H1 (cell line): Measurements from ENCODE around the gene PSMD13. TPM values are rescaled to one million over a fixed set of nuclear protein-coding genes. Genes with fewer than 3 reads are reported as not detected.

Experiments used
- CTCF ChIA-PET: fragments of 300-600 bp; sonication (Branson Sonifier 250); formaldehyde crosslinking; loops from one replicate; lab custom pipeline; 2021; ENCODE audit not compliant: partially characterized antibody; lab: Charles Lee
- POLR2A ChIA-PET: fragments of 300-600 bp; sonication (Branson Sonifier 250); formaldehyde crosslinking; loops from one replicate; lab custom pipeline; 2021; ENCODE audit warnings: inconsistent platforms; ENCODE audit not compliant: partially characterized antibody; lab: Charles Lee
- DNase-seq, 2 experiments: peaks; one replicate each; pipeline versions ENCODE4 v3.0.0 to v3.0.0-alpha.2; 2010 to 2022; ENCODE audit warnings: low spot score in 2 of 2, low read depth in 1 of 2, mixed read lengths in 1 of 2
- FAIRE-seq: peaks from 2 replicates; lab custom pipeline; 2011; peaks lifted over from hg19 to GRCh38; lab: Jason Lieb, UNC
- H2AFZ ChIP-seq: 2 replicates; pipeline ENCODE4 v1.8.1; 2012; ENCODE audit warnings: low read length, inconsistent platforms
- H2AK5ac ChIP-seq: 2 replicates; pipeline ENCODE4 v1.6.1; 2013; ENCODE audit warnings: low read depth, low read length
- H2BK120ac ChIP-seq: replicated peaks from 2 replicates; pipeline ENCODE3; 2013; ENCODE audit warnings: low read depth, low read length, inconsistent platforms
- H2BK12ac ChIP-seq: 2 replicates; pipeline ENCODE4 v1.6.1; 2013; ENCODE audit warnings: low read depth, low read length
- H2BK15ac ChIP-seq: 2 replicates; pipeline ENCODE4 v1.6.1; 2013; ENCODE audit warnings: low read length
- H2BK20ac ChIP-seq: 2 replicates; pipeline ENCODE4 v1.6.1; 2013; ENCODE audit warnings: low read length
- H2BK5ac ChIP-seq: 2 replicates; pipeline ENCODE4 v1.6.1; 2013; ENCODE audit warnings: low read depth, low read length
- H3K14ac ChIP-seq: 2 replicates; pipeline ENCODE4 v1.6.1; 2013; ENCODE audit warnings: inconsistent platforms; ENCODE audit not compliant: insufficient read length
- H3K18ac ChIP-seq: 2 replicates; pipeline ENCODE4 v1.6.1; 2013; ENCODE audit warnings: low read length; ENCODE audit errors: extremely low read depth
- H3K23ac ChIP-seq: 2 replicates; pipeline ENCODE4 v1.6.1; 2013; ENCODE audit warnings: inconsistent platforms; ENCODE audit not compliant: insufficient read length
- H3K23me2 ChIP-seq: 2 replicates; pipeline ENCODE4 v1.6.1; 2013; ENCODE audit warnings: low read depth, low read length
- H3K27ac ChIP-seq: 2 replicates; pipeline ENCODE4 v1.6.1; 2011; ENCODE audit warnings: low read depth, low read length, inconsistent platforms
- H3K27me3 ChIP-seq, 4 experiments: replicated peaks in 1 of 4; 1 replicate in 1 of 4; 2 replicates in 3 of 4; pipeline versions ENCODE4 v1.6.1 to v1.8.1; 2011 to 2013; ENCODE audit warnings: low read length in 3 of 4, mild to moderate bottlenecking in 3 of 4, inconsistent platforms in 2 of 4, mixed read lengths in 2 of 4, moderate library complexity in 1 of 4; ENCODE audit not compliant: control insufficient read depth in 3 of 4, insufficient read depth in 3 of 4; ENCODE audit errors: extremely low read depth in 1 of 4
- H3K36me3 ChIP-seq, 4 experiments: 2 replicates each; pipeline versions ENCODE4 v1.6.1 to v1.8.1; 2011 to 2013; ENCODE audit warnings: mild to moderate bottlenecking in 4 of 4, low read length in 3 of 4, moderate library complexity in 2 of 4, control low read depth in 1 of 4, inconsistent platforms in 1 of 4; ENCODE audit not compliant: insufficient read depth in 4 of 4, control insufficient read depth in 2 of 4
- H3K4ac ChIP-seq: replicated peaks from 2 replicates; pipeline ENCODE3; 2013; ENCODE audit warnings: low read length, low read depth, mixed read lengths, inconsistent platforms; ENCODE audit not compliant: insufficient read length
- H3K4me1 ChIP-seq, 4 experiments: replicated peaks in 1 of 4; 1 replicate in 1 of 4; 2 replicates in 3 of 4; pipeline versions ENCODE4 v1.6.1 to v1.8.1; 2011 to 2013; ENCODE audit warnings: low read length in 3 of 4, inconsistent platforms in 2 of 4, mixed read lengths in 1 of 4; ENCODE audit not compliant: insufficient read depth in 4 of 4, control insufficient read depth in 3 of 4
- H3K4me2 ChIP-seq, 2 experiments: 2 replicates each; pipeline versions ENCODE4 v1.6.1 to v1.8.1; 2011 to 2013; ENCODE audit warnings: low read depth in 2 of 2, low read length in 2 of 2, control low read depth in 1 of 2, inconsistent platforms in 1 of 2, mild to moderate bottlenecking in 1 of 2; ENCODE audit not compliant: insufficient read depth in 1 of 2
- H3K4me3 ChIP-seq, 4 experiments: fragments of 200-600, 300-600 bp in 1 of 4; sonication (generic), shearing (Covaris generic), sonication (Bioruptor Twin) in 1 of 4; 2 replicates each; pipeline versions ENCODE4 v1.5.1 to v1.8.1; 2011 to 2016; ENCODE audit warnings: low read length in 4 of 4, low read depth in 3 of 4, control low read depth in 2 of 4, inconsistent platforms in 2 of 4, mild to moderate bottlenecking in 2 of 4, mixed read lengths in 1 of 4, moderate library complexity in 1 of 4; ENCODE audit not compliant: insufficient read depth in 2 of 4; ENCODE audit errors: extremely low read depth in 1 of 4
- H3K56ac ChIP-seq: replicated peaks from 2 replicates; pipeline ENCODE3; 2013; ENCODE audit warnings: low read depth, mild to moderate bottlenecking, mixed read lengths, low read length, inconsistent platforms; ENCODE audit not compliant: insufficient read length
- H3K79me1 ChIP-seq: 2 replicates; pipeline ENCODE4 v1.6.1; 2013; ENCODE audit warnings: low read depth, low read length, control low read depth
- H3K79me2 ChIP-seq, 2 experiments: 2 replicates each; pipeline versions ENCODE4 v1.6.1 to v1.8.1; 2012 to 2013; ENCODE audit warnings: low read length in 2 of 2, mild to moderate bottlenecking in 2 of 2, inconsistent platforms in 1 of 2; ENCODE audit not compliant: insufficient read depth in 2 of 2, control insufficient read depth in 1 of 2
- H3K9ac ChIP-seq, 4 experiments: replicated peaks in 1 of 4; 1 replicate in 1 of 4; 2 replicates in 3 of 4; pipeline versions ENCODE4 v1.6.1 to v1.8.1; 2011 to 2013; ENCODE audit warnings: low read depth in 3 of 4, low read length in 3 of 4, control low read depth in 2 of 4, mild to moderate bottlenecking in 2 of 4, moderate library complexity in 2 of 4, inconsistent platforms in 1 of 4; ENCODE audit errors: extremely low read depth in 1 of 4
- H3K9me3 ChIP-seq, 2 experiments: 2 replicates each; pipeline versions ENCODE4 v1.6.1 to v1.8.1; 2012 to 2013; ENCODE audit warnings: mild to moderate bottlenecking in 2 of 2, moderate library complexity in 2 of 2, control low read depth in 1 of 2, inconsistent platforms in 1 of 2, low read depth in 1 of 2, low read length in 1 of 2, mixed read lengths in 1 of 2; ENCODE audit not compliant: insufficient read depth in 2 of 2
- H4K20me1 ChIP-seq, 2 experiments: replicated peaks in 1 of 2; 2 replicates each; pipeline versions ENCODE3 to v1.8.1; 2011 to 2013; ENCODE audit warnings: inconsistent platforms in 2 of 2, low read length in 2 of 2, mild to moderate bottlenecking in 1 of 2; ENCODE audit not compliant: insufficient read depth in 2 of 2, control insufficient read depth in 1 of 2
- H4K5ac ChIP-seq: 2 replicates; pipeline ENCODE4 v1.6.1; 2013; ENCODE audit warnings: low read length, low read depth, mixed read lengths, inconsistent platforms; ENCODE audit not compliant: insufficient read length
- H4K8ac ChIP-seq: 2 replicates; pipeline ENCODE4 v1.8.0; 2013; ENCODE audit warnings: mild to moderate bottlenecking, moderate library complexity, low read length, inconsistent platforms; ENCODE audit not compliant: insufficient read depth; ENCODE audit errors: extremely low read depth
- H4K91ac ChIP-seq: replicated peaks from 2 replicates; pipeline ENCODE3; 2013; ENCODE audit warnings: low read length, mixed read lengths, inconsistent platforms; ENCODE audit not compliant: insufficient read length
- WGBS, 2 experiments: shearing (Covaris generic) in 1 of 2; methylation state at CpG; one replicate each; pipeline versions ENCODE4 v1.1.6 to v1.1.7; 2013 to 2015; ENCODE audit warnings: low lambda C conversion rate in 2 of 2, mixed read lengths in 2 of 2, inconsistent platforms in 1 of 2, low coverage in 1 of 2, missing lambda C conversion rate in 1 of 2; ENCODE audit not compliant: insufficient replicate concordance in 2 of 2, insufficient coverage in 1 of 2, insufficient read length in 1 of 2; ENCODE audit errors: extremely low coverage in 1 of 2, missing lambda C conversion rate in 1 of 2; 5-methylcytosine and 5-hydroxymethylcytosine counted together
- polyA plus RNA-seq, 7 experiments: library from polyadenylated mRNA; depleted of rRNA in 3 of 7; stranded (reverse) in 5 of 7; unstranded in 2 of 7; fragments of >200 nt in 5 of 7; fragments of 200-250 nt in 2 of 7; gene quantifications; 1 replicate in 5 of 7; 2 replicates in 1 of 7; 4 replicates in 1 of 7; pipeline versions ENCODE4 v1.2.1 to v1.2.3, GENCODE V29; 2011 to 2013; ENCODE audit warnings: missing spikeins in 2 of 7, mixed read lengths in 2 of 7
- total RNA-seq: library from RNA; stranded (reverse); fragmentation: NEBNext Ultra II Directional; extraction: Animal tissue kit (Norgen Biotek cat#: 25700); gene quantifications from 2 replicates; pipeline ENCODE4 v1.2.1, GENCODE V29; 2021

Gene PSMD13
- total and polyA plus RNA-seq, 2 of the 8 experiments (the other 6 are each of a cell fraction or from before 2014, with no cell fraction given), result 121 to 141 TPM

DNA sequence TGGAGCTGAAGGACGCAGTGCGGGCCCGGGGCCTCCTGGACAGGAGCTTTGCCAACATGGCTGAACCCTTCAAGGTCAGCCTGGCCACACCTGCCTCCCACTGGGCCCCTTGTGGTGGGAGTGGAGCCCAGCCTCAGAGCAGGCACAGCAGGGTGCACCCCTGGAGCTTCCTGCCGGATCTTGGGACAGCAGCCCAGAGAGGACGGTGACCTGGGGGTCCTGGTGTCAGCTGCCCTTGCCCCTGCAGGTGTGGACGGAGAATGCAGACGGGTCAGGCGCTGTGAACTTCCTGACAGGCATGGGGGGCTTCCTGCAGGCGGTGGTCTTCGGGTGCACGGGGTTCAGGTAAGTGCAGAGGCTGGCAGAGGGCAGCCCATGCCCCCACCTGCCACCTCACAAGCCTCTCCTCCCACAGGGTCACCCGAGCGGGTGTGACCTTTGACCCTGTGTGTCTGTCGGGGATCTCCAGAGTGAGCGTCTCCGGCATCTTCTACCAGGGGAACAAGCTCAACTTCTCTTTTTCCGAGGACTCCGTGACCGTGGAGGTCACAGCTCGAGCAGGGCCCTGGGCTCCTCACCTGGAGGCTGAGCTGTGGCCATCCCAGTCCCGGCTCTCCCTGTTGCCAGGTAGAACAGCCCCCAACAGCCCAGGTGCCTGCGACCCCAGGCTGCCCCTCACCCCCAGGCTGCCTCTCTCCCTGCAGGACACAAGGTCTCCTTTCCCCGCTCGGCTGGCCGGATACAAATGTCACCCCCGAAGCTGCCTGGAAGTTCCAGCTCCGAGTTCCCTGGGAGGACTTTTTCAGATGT lies 57.3 kb downstream of the PSMD13 start:
- H2BK20ac ChIP-seq, result no peak overlapping the region
- H3K79me1 ChIP-seq, result 0 out of 2 replicates have a peak, but pooled peaks cover 4% of the 10 kb centered on the region
- no peak overlapping the region for H3K4ac ChIP-seq
- no peaks in the 10 kb centered on the region for H4K20me1 ChIP-seq
- no peaks in the 10 kb centered on the region for H3K9me3 ChIP-seq
- FAIRE-seq, result no peak
- WGBS, 2 experiments, result 96% methylated on average over 21 of the region's 27 CpGs; no CpG with 5 or more reads in 1 of the 2 experiments
- H2BK5ac ChIP-seq, result no peak overlapping the region
- H2BK12ac ChIP-seq, result no peak overlapping the region
- H3K23ac ChIP-seq, result no peak overlapping the region
- H3K9ac ChIP-seq, result no peak overlapping the region
- no peak overlapping the region for H2AFZ ChIP-seq
- H3K18ac ChIP-seq, result no peak overlapping the region; the same call in 1 of the 2 replicates
- H3K56ac ChIP-seq, result no peak overlapping the region
- no peaks in the 10 kb centered on the region for H3K23me2 ChIP-seq
- no peak overlapping the region for H2BK120ac ChIP-seq
- ChIA-PET POLR2A (interaction anchor here (0.6 to 3.0 kb wide), 9 partner anchors 9 to 515 kb away, joined by 3 to 17 read pairs (median 3); no protein-coding TSS in a partner anchor), CTCF (interaction anchor here (0.8 to 3.4 kb wide), 8 partner anchors 8 to 68 kb away, joined by 3 to 29 read pairs (median 4); partner anchors contain the start of gene IFITM2)
- H2BK15ac ChIP-seq, result 0 out of 2 replicates have a peak overlapping the region, but pooled peaks have one; percentile 46
- H3K36me3 ChIP-seq, result peaks cover 3 to 30% (median 15%) of the 10 kb centered on the region in 4 experiments; a peak in 6 of 8 replicates
- H3K4me1 ChIP-seq, result peaks cover 0 to 34% (median 24%) of the 10 kb centered on the region in 4 experiments; a peak in 6 of 7 replicates
- no peak overlapping the region for H4K5ac ChIP-seq
- H3K79me2 ChIP-seq, result no peaks in the 10 kb centered on the region
- H3K4me3 ChIP-seq, result no peak overlapping the region
- H3K27ac ChIP-seq, result no peak overlapping the region
- H4K8ac ChIP-seq, result no peak overlapping the region
- no peak overlapping the region for H2AK5ac ChIP-seq
- H3K4me2 ChIP-seq, result no peak overlapping the region
- no peak overlapping the region for H3K14ac ChIP-seq
- no peaks in the 10 kb centered on the region for H3K27me3 ChIP-seq
- DNase-seq, result no peak
- no peak overlapping the region for H4K91ac ChIP-seq
